ENCODE measurements around the gene GSTM3. TPM values are rescaled to one million over a fixed set of nuclear protein-coding genes. Genes with fewer than 3 reads are reported as not detected.
A peak's percentile ranks its signal among the peaks of the same experiment; 100 is the strongest.
"Not testable (repeated sequence)": the region's sequence is repeated elsewhere in the genome, so short reads cannot be mapped to it uniquely, and the experiment has no call there.

The GSTM3 gene
- polyA plus RNA-seq, 1 donor = 132 TPM

DNA sequence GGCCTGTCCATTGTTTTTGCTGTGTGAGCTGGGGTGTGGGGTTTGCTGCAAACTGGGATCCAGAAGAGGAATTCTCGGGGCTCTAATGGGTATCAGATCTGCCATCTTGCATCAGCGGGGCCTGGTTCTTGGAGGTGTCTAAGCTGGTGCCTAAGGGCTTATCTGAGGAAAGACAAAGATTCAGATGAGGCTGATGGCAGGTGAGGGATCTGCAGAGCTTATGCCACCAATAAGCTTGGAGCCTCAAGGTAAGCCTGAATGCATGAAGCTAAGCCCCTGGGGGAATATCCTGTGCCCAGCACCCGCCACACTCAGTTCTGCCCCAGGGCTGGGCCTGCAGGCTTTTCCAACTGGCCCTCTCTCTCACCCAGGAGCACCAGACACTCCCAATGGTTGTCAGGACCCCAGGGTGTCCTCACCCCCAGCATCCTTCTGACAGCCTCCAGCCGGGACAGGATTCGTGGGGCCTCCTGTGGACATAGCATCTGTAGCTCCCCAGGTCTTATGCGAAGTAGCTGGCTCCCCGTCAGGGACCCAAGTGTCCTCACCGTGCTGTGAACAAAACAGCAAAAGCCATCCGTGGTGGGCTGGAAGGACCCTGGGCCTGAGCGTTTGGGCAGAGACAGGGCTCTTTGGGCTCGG is 9.5 kb upstream of the GSTM3 start:
- Histone ChIP-seq H3K4me3 (ENCODE audit: low read length) (no peak overlapping the region), H3K27me3 (ENCODE audit: control insufficient read depth, insufficient read depth, low read length) (no peaks in the 10 kb centered on the region), H3K4me1 (ENCODE audit: control insufficient read depth, insufficient read depth, low read length) (no peaks in the 10 kb centered on the region), H3K27ac (ENCODE audit: low read length) (no peak overlapping the region), H3K9me3 (ENCODE audit: control insufficient read depth, low read depth, low read length) (peaks cover 3% of the 10 kb centered on the region), H3K36me3 (ENCODE audit: control insufficient read depth, insufficient read depth, low read length) (peaks cover 50% of the 10 kb centered on the region)
- no CpG with 5 or more reads among the region's 11 CpGs for WGBS (ENCODE audit: insufficient coverage, low lambda C conversion rate)
- no peak for DNase-seq

DNA sequence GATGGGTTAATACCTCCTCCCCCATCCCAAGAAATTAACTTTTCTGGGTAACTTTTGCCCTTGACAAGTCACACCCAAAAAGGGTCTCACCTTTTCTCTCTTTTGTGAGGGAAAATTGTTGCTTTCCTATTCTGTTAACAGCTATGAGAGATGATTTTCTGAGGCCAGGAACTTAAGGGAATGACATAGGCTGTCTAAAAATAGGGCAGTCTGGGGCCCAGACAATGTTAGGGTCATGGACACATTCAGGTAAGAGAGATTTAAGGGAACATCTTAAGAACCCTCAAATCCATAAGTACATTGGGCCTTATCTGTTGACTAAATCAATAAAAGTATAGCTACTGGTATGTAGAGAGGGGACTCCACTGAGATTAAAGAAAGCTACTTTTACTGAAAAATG is 8.4 kb upstream of the GSTM3 start:
- DNase-seq = no peak
- H3K36me3 ChIP-seq (ENCODE audit: control insufficient read depth, insufficient read depth, low read length) = peaks cover 48% of the 10 kb centered on the region
- peaks cover 3% of the 10 kb centered on the region for H3K9me3 ChIP-seq (ENCODE audit: control insufficient read depth, low read depth, low read length)

DNA sequence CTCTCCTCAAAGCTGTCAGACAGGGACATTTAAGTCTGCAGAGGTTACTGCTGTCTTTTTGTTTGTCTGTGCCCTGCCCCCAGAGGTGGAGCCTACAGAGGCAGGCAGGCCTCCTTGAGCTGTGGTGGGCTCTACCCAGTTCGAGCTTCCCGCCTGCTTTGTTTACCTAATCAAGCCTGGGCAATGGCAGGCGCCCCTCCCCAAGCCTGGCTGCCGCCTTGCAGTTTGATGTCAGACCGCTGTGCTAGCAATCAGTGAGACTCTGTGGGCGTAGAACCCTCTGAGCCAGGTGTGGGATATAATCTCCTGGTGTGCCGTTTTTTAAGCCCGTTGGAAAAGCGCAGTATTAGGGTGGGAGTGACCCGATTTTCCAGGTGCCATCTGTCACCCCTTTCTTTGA is 7.5 kb upstream of the GSTM3 start:
- WGBS (ENCODE audit: insufficient coverage, low lambda C conversion rate) = no CpG with 5 or more reads among the region's 10 CpGs
- H3K9me3 ChIP-seq (ENCODE audit: control insufficient read depth, low read depth, low read length); H3K27me3 ChIP-seq (ENCODE audit: control insufficient read depth, insufficient read depth, low read length); H3K27ac ChIP-seq (ENCODE audit: low read length); H3K4me1 ChIP-seq (ENCODE audit: control insufficient read depth, insufficient read depth, low read length); DNase-seq; H3K4me3 ChIP-seq (ENCODE audit: low read length): not testable (repeated sequence)
- H3K36me3 ChIP-seq (ENCODE audit: control insufficient read depth, insufficient read depth, low read length) = peaks cover 44% of the 10 kb centered on the region

More for the DNA sequence above, 8.4 kb upstream of the GSTM3 start:
- Histone ChIP-seq H3K27ac (ENCODE audit: low read length) (no peak overlapping the region), H3K27me3 (ENCODE audit: control insufficient read depth, insufficient read depth, low read length) (no peaks in the 10 kb centered on the region), H3K4me3 (ENCODE audit: low read length) (no peak overlapping the region), H3K4me1 (ENCODE audit: control insufficient read depth, insufficient read depth, low read length) (no peaks in the 10 kb centered on the region)

DNA sequence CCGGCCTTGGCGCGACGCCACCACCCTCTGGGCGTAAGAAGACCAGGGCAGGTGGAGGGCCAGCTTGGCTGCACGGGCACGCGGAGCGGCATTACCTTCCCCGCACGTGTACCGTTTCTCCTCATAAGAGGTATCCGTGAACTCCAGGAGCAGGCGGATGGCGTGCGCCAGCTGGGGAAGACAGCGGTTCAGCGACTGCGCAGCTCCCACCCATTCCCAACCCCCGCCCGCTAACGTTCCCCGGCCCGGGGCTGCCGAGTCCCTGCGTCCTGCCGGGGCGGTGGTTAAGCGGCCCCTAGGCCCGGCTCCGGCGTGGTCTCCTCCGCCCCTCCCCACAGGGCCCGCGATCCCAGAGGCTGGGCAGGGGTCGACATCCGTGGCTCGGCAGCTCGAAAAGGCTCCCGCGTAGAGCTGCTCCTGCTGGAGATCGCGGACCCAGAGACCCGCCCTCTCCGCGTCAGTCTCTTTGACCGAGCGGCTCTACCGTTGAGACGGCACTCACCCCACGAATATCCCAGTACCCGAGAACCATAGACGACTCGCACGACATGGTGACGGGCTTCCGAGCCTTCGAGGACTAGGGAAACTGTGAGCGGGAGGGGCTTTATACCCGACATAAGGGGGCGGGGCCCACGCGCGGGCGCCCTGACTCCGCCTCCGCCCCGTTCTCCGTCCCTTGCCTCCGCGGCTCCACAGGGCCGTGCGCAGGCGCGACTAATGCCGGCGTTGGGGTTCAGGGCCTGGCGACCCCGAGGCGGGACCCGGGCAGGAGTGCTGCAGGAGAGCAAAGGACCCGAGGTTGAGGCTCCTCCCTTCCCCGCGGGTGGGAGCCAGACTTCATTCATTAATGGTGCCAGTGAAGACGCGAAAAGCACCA is 862 bp downstream of the GSTM3 start:
- peak overlapping the region; percentile 83 for H3K27ac ChIP-seq (ENCODE audit: low read length)
- H3K9me3 ChIP-seq (ENCODE audit: control insufficient read depth, low read depth, low read length) = peaks cover 4% of the 10 kb centered on the region
- peaks cover 21% of the 10 kb centered on the region for H3K36me3 ChIP-seq (ENCODE audit: control insufficient read depth, insufficient read depth, low read length)
- WGBS (ENCODE audit: insufficient coverage, low lambda C conversion rate) = no CpG with 5 or more reads among the region's 86 CpGs
- peak; percentile 78 to 91 for DNase-seq
- peak overlapping the region; percentile 87 for H3K4me3 ChIP-seq (ENCODE audit: low read length)
- peaks cover 18% of the 10 kb centered on the region for H3K4me1 ChIP-seq (ENCODE audit: control insufficient read depth, insufficient read depth, low read length)
- H3K27me3 ChIP-seq (ENCODE audit: control insufficient read depth, insufficient read depth, low read length) = no peaks in the 10 kb centered on the region

GRCh38 chr1:109733236-109733870 is 7.5 kb downstream of the GSTM3 start:
- WGBS (ENCODE audit: insufficient coverage, low lambda C conversion rate) = no CpG with 5 or more reads among the region's 4 CpGs
- Histone ChIP-seq H3K4me1 (ENCODE audit: control insufficient read depth, insufficient read depth, low read length) (peaks cover 36% of the 10 kb centered on the region), H3K27ac (ENCODE audit: low read length) (peak overlapping the region; percentile 76), H3K36me3 (ENCODE audit: control insufficient read depth, insufficient read depth, low read length) (peaks cover 23% of the 10 kb centered on the region), H3K9me3 (ENCODE audit: control insufficient read depth, low read depth, low read length) (no peaks in the 10 kb centered on the region), H3K4me3 (ENCODE audit: low read length) (no peak overlapping the region), H3K27me3 (ENCODE audit: control insufficient read depth, insufficient read depth, low read length) (no peaks in the 10 kb centered on the region)
- peak in 1 of 2 donors; percentile 37 for DNase-seq

DNA sequence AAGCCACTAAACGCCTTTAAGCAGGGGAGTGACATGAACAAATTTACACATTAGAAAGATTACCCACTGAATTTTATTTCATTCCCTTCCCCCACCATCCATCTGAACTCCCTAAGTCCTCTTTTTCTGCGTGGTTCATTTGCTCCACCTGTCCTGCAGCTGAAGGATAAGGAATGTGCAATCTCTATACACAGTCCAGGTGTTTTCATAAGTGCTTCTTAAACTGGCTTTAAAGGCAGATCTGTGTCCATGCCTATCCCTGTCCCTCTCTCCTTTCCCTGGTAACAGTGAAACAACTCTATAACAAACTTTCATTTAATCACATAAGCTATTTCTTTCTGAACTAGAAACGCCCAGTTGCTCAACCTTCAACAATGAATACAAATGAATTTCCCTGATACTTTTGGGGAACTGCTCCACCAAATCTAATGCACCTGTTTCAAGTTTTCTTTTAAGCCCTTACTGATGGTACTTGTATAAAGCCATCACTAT is 8.4 kb downstream of the GSTM3 start:
- H3K4me1 ChIP-seq (ENCODE audit: control insufficient read depth, insufficient read depth, low read length) = peaks cover 36% of the 10 kb centered on the region
- H3K27ac ChIP-seq (ENCODE audit: low read length) = peak overlapping the region; percentile 76
- WGBS (ENCODE audit: insufficient coverage, low lambda C conversion rate) = 18% methylated on average over 2 of the region's 3 CpGs
- no peaks in the 10 kb centered on the region for H3K27me3 ChIP-seq (ENCODE audit: control insufficient read depth, insufficient read depth, low read length)
- no peaks in the 10 kb centered on the region for H3K9me3 ChIP-seq (ENCODE audit: control insufficient read depth, low read depth, low read length)
- peak overlapping the region; percentile 17 for H3K4me3 ChIP-seq (ENCODE audit: low read length)
- peaks cover 14% of the 10 kb centered on the region for H3K36me3 ChIP-seq (ENCODE audit: control insufficient read depth, insufficient read depth, low read length)
- DNase-seq = no peak

DNA sequence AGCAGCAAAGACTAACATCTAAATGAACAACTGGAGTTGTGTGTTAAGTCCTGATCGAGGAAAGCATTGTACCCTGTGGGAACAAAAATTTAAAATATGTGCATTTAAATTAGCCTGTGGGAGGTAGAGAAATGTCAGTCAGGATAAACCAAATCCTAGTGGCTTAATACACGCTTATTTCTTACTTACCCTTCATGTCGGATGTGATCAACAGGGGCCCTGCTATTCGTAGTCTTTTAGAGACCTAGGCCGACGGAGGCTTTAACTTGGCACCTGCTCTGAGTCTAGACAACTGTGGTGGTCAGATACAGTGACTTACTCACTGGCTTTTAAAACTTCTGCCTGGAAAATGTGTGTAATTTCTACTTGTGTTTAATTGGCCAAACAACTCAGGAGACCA is 10.2 kb downstream of the GSTM3 start:
- peaks cover 36% of the 10 kb centered on the region for H3K4me1 ChIP-seq (ENCODE audit: control insufficient read depth, insufficient read depth, low read length)
- no peaks in the 10 kb centered on the region for H3K27me3 ChIP-seq (ENCODE audit: control insufficient read depth, insufficient read depth, low read length)
- H3K4me3 ChIP-seq (ENCODE audit: low read length) = no peak overlapping the region
- H3K36me3 ChIP-seq (ENCODE audit: control insufficient read depth, insufficient read depth, low read length) = peaks cover 2% of the 10 kb centered on the region
- 40% methylated on average over 1 of the region's 6 CpGs for WGBS (ENCODE audit: insufficient coverage, low lambda C conversion rate)
- no peak for DNase-seq
- H3K9me3 ChIP-seq (ENCODE audit: control insufficient read depth, low read depth, low read length) = no peaks in the 10 kb centered on the region
- no peak overlapping the region for H3K27ac ChIP-seq (ENCODE audit: low read length)

DNA sequence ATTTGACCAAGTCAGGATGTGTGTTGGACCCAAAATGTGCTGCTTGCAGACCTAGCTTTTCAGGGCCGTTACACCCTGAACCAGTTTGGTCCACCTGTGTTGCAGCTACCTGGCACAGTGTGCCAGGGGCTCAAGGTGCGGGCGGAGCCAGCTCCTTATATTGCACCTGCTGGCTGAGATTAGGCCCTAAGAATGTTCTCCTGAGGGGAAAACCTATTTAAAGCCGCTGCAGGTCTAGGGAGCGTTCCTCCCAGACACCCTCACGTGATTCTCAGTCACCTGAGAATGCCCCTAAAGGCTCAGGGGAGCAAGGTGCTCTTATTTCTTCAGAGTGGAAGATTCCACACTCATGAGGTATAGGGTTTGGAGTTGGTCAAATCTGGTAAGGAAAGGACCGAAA is 12.0 kb downstream of the GSTM3 start:
- DNase-seq = peak; percentile 62 to 86

DNA sequence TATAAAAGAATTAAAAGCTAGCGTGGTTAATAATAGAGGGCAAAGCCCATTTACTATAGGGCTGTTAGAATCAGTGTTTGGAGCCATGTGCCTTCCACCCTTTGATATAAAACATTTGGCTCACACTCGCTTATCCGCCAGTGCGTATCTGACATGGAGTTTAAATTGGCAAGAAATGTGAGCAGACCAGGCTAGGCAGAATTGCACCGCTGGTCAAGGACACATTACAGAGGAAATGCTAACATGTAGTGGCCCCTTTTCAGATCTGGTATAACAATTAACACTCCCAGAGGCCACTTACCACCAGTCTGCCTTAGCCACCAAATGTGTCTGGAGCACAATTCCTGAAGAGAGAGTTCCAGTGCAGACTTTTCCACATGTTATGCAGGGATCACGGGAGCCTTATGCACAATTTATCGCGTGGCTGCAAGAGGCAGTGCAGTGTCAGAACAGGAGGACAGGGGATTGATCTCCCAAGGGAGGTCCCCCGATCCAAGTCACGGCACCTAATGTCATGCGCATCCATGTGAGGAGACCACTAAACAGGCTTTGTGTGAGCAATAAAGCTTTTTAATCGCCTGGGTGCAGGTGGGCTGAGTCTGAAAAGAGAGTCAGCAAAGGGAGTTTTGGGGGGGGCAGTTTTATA is 14.0 kb downstream of the GSTM3 start:
- Histone ChIP-seq H3K36me3 (ENCODE audit: control insufficient read depth, insufficient read depth, low read length) (no peaks in the 10 kb centered on the region), H3K4me3 (ENCODE audit: low read length) (no peak overlapping the region), H3K27me3 (ENCODE audit: control insufficient read depth, insufficient read depth, low read length) (no peaks in the 10 kb centered on the region), H3K9me3 (ENCODE audit: control insufficient read depth, low read depth, low read length) (no peaks in the 10 kb centered on the region), H3K4me1 (ENCODE audit: control insufficient read depth, insufficient read depth, low read length) (peaks cover 18% of the 10 kb centered on the region), H3K27ac (ENCODE audit: low read length) (no peak overlapping the region)
- WGBS (ENCODE audit: insufficient coverage, low lambda C conversion rate) = no CpG with 5 or more reads among the region's 12 CpGs
- DNase-seq = no peak

More for the DNA sequence above, 12.0 kb downstream of the GSTM3 start:
- H3K27ac ChIP-seq (ENCODE audit: low read length) = peak overlapping the region; percentile 38
- H3K9me3 ChIP-seq (ENCODE audit: control insufficient read depth, low read depth, low read length) = no peaks in the 10 kb centered on the region
- H3K4me1 ChIP-seq (ENCODE audit: control insufficient read depth, insufficient read depth, low read length) = peaks cover 36% of the 10 kb centered on the region
- H3K4me3 ChIP-seq (ENCODE audit: low read length) = no peak overlapping the region
- no peaks in the 10 kb centered on the region for H3K27me3 ChIP-seq (ENCODE audit: control insufficient read depth, insufficient read depth, low read length)
- no peaks in the 10 kb centered on the region for H3K36me3 ChIP-seq (ENCODE audit: control insufficient read depth, insufficient read depth, low read length)
- no CpG with 5 or more reads among the region's 7 CpGs for WGBS (ENCODE audit: insufficient coverage, low lambda C conversion rate)

DNA sequence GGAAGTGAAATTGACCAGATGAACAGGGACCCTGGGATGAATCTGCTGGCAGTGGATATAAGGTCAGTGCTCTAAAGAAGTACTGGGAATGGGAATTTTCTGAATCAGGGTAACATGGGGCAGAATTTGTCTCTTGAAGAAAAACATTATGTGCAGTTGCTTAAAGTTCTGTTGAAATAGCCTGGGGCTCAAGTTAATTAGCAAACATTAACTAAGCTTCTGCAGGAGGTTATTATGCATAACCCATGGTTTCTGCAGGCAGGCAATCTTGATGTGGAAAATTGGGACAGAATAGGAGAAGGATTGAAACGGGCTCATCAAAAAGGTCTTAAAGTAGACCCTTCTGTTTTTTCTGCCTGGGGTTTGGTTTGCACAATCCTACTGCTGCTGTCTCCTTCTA is 14.8 kb downstream of the GSTM3 start:
- no peaks in the 10 kb centered on the region for H3K36me3 ChIP-seq (ENCODE audit: control insufficient read depth, insufficient read depth, low read length)
- no peaks in the 10 kb centered on the region for H3K9me3 ChIP-seq (ENCODE audit: control insufficient read depth, low read depth, low read length)
- no peak for DNase-seq
- no peaks in the 10 kb centered on the region for H3K27me3 ChIP-seq (ENCODE audit: control insufficient read depth, insufficient read depth, low read length)
- H3K4me3 ChIP-seq (ENCODE audit: low read length) = no peak overlapping the region
- no peak overlapping the region for H3K27ac ChIP-seq (ENCODE audit: low read length)
- WGBS (ENCODE audit: insufficient coverage, low lambda C conversion rate) = no CpG with 5 or more reads among the region's 1 CpG
- peaks cover 13% of the 10 kb centered on the region for H3K4me1 ChIP-seq (ENCODE audit: control insufficient read depth, insufficient read depth, low read length)
